Stimulated activated CD4-positive, alpha-beta T cell treated with anti-CD3 and anti-CD28 coated beads, Interleukin-1b, Interleukin-23, amount 100 ng/mL, for 24 hours (primary cell): ENCODE results near the gene CLMP.
"Not testable (repeated sequence)": the region's sequence is repeated elsewhere in the genome, so short reads cannot be mapped to it uniquely, and the experiment has no call there.

Experiments used
- DNase-seq, 4 experiments: peaks; one replicate each; pipeline ENCODE4 v3.0.0-alpha.2; 2020; ENCODE audit warnings: low read depth in 4 of 4, low spot score in 1 of 4

The CLMP gene

DNA sequence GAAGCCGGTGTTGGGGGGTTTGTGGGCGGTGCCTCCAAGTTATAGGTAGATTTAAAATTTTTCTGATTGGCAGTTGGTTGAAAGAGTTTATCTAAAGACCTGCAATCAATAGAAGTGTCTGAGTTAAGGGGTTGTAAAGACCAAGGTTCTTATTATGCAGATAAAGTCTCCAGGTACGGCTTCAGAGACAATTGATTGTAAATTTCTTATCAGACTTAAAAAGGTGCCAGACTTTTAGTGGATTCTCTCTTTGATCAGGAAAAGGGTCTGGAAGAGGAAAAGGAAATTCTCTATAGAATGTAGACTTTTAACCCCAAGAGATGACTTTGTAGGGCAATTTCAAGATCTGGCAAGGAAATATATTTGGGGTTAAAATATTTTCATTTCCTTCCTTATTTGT lies 25.2 kb downstream of the CLMP start:
- no peak for DNase-seq

DNA sequence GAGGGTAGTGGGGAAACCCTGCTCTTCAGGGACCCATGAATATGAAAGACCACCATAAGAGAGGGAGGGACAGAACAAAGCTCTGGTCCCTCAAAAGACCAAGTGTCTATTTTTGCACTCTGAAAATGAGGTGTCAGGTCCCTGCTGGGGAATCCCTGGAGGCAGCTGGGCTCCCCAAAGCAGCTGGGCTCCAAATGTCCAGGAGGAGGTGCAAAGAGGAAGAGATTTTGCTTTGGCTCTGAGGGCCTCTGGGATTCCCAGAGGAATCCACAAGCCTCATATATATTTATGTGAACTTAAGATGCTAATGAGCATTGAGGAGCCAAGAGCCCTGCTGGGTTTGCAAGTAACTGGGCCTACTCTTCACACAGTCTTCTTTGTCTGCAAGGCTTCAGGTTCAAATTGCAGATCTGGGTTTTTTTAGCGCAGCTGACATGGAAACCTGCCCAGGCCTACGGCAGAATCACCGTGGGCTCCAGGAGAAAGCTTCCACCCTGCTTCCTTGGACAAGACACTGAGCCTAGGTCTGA lies 26.0 kb downstream of the CLMP start:
- no peak for DNase-seq

DNA sequence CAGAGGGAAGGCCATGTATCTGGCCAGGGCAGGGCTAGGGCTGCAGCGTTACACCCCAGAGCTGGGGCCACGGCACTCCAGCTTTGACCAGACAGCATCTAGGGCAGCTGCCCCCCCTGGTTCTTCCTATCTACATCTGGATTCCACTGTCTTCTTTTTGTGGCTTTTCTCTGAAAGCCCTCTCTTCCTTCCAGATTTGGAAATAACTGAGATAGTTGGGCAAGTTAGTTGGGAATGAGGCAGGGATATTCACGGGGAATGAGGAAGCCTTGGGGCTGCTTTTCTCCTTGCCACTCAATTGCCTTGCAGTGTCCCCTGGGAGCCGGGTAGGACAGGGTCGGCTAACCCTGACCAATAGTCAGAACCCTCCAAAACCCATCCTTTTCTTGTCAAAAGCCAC lies 26.8 kb downstream of the CLMP start:
- no peak for DNase-seq

DNA sequence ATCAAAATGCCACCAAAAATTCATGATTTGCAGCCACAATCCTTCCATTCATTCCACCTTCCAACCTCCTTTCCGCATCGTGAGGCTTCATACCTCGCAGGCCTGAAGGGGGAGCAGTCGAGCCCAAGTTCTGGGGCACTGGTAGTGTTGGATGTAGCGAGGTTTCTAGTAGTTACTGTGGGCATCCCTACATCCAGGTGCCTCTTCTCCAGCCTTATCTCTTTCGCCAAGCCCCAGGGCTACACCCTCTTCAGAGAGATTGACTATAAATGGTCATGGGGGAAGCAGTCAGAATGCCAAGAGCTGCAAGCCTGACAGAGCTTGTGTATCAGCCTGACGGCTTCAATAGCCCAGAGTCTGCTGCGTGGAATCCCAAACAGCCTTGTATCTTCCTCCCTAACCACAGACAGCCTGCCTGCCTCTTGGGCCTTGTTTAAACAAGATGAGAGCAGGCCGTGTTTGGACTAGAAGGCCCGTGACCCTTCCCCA lies 28.9 kb downstream of the CLMP start:
- DNase-seq: no peak

GRCh38 chr11:123164732-123165450 lies 30.2 kb downstream of the CLMP start:
- DNase-seq: no peak

DNA sequence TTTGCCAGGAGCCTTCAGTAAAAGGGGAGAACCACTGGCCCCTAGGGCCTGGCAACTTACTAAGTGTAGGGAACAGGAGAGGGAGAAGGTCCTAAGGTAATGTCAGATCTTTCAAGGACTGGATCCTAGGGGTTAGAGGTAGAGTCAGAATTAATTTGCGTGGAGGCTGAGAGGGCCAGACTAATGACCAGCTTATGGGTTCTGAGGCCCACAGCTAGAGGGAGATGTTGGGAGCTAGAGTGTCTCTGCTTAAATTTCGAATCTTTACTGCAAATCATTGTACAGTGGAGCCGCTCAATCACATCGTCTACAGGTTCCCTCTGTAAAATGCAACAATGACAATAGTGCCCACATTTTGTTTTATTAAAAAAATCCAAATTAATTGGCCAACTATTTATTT lies 31.4 kb downstream of the CLMP start:
- DNase-seq: no peak

DNA sequence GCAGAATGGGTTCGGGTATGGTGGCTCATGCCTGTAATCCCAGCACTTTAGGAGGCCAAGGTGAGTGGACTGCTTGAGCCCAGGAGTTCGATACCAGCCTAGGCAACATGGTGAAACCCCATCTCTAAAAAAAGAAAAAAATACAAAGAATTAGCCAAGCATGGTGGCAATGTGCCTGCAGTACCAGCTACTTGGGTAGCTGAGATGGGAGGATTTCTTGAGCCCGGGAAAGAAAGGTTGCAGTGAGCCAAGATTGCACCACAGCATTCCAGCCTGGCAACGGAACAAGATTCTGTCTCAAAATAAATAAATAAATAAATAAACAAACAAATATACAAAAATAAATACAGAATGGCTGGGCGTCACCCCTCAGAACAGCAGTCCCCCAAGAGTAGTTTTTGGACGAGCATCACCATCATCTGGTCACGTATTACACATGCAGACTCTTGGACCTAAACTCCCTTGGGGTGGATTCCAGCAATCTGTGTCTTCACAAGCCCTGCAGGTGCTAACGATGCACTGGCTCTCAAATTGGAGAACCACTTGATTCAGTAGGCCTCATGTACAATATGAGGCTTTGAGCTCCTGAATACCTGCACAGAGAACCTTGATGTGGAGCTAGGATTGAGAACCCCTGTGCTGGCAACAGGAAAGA lies 33.5 kb downstream of the CLMP start:
- no peak for DNase-seq

DNA sequence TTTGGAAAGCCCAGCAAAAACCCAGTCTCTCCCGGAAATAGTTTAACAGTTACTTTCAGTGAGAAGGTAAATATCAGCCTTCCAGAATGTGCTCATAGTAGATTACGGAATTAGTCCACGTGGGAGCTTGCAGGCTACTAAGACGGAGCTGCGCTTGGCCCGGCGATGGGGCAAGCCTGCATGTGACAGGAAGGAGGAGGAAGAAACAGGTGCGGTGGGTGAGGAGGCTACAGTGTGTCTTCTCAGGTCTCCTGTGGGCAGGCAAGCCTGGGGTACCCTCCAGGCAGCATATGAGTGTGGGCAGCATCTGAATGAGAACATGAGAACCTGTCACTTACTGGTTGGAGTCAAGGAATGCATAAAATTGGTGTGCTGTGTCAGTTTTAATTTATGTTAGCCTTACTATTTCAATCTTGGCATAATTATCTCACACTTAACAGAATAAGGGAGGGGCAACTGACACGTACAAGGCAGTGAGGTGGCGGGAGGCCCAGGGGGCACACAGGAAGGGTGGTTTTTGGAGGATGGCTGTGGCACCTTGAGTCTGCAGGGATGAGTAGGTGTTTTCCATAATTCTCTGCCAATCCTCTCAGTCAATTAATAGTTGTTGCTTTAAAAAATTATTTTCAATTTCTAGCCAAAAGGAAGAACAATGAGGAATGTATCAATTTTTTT lies 35.7 kb downstream of the CLMP start:
- no peak for DNase-seq

- no peak for DNase-seq
Measured at GRCh38 chr11:123158033-123159003, 36.7 kb downstream of the CLMP start.

- DNase-seq: no peak
Measured at GRCh38 chr11:123152951-123153350, 42.1 kb downstream of the CLMP start.

DNA sequence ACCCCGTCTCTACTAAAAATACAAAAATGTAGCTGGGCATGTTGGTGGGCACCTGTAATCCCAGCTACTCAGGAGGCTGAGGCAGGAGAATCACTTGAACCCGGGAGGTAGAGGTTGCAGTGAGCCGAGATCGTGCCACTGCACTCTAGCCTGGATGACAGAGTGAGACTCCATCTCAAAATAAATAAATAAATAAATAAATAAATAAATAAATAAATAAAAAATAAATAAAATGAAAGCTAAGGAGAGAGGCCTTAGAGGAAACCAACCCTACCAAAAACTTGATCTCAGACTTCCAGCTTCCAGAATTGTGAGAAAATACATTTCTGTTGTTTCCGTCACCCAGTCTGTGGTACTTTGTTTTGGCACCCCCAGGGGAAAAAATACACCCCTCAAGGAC lies 42.7 kb downstream of the CLMP start:
- not testable (repeated sequence) for DNase-seq

DNA sequence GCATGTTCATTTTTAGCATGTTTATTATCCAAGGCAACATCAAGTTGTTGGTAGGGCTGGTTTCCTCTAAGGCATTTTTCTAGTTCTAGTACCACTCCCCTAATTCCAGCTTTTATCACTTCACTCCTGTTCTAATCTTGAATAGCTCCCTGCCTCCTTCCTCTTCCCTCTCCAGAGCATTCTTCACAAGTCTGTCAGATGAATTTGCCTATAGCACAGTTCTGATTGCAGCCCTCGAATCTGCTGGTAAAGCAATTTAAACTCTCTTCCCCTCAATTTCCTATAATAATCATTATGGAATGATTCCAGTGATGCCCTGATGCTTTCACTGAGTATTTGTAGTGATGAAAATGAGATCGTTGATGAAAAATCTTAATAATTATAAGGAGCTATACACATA lies 43.3 kb downstream of the CLMP start:
- DNase-seq: no peak

GRCh38 chr11:123151366-123151765 lies 43.7 kb downstream of the CLMP start:
- DNase-seq: no peak

- DNase-seq: no peak
Measured at GRCh38 chr11:123150882-123151281, 44.2 kb downstream of the CLMP start.

DNA sequence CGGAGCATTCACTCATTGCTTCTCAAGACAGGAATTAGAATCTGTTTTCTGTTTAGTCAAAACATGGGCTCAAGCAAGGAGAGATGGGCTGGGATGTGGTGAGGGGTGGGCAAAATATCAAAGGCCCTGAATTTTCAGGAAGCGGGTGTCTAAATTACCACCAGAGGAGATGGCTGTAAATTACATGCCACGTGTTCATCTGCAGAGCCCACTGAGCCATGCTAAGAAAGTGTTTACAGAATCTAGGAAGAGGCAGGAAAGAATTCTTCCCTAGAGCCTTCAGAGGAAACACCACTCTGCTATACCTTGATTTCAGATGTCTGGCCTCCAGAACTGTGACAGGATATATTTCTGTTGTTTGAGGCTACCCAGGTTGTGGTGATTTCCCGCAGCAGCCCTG lies 46.1 kb downstream of the CLMP start:
- DNase-seq: no peak

DNA sequence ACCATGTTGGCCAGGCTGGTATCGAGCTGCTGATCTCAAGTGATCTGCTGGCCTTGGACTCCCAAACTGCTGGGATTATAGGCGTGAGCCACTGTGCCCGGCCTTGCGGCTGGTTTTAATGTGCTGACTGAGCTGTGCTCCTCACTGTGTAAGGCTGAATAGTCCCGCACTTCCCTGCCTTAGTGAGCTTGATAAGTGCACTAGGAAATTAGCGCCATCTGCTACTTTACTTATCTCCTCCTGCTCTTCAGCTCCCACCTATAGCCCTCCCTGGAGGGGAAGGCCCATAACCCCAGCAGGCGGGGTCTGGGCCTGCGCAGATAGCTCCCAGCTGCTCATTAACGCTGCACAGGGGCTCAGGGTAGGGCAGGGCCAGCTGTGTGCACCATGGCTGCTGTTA lies 49.4 kb downstream of the CLMP start:
- DNase-seq: no peak

DNA sequence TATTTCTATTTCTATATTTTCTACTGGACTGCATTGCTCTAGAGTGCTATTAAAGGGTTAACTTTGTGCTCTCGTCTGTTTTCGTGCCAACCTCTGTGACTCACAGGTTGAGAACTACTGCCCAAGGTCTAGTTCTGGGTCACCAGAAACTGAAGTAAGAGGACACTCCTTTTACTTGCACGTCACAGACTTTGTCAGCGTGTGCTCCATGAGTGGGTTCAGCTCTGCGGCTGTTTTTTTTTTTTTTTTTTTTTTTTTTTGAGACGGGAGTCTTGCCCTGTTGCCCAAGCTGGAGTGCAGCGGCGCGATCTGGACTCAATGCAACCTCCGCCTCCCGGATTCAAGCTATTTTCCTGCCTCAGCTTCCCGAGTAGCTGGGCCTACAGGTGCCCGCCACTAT lies 49.8 kb downstream of the CLMP start:
- no peak for DNase-seq

DNA sequence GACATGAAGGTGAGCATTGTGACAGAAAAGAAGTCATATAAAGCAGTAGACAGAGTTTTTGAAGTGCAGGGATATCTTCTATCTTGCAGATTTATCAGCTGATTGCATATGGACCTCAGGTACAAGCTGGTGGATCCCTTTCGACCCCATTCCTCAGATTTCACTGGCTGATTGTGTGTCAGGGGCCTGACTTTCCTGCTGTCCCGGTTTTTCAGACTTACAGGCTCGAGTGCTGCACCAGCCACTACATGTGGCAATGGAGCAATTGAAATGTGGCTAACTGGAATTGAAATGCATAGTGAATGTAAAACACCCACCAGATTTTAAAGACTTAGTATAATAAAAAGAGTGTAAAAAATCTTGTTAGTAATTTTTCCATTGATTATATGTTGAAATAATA lies 50.3 kb downstream of the CLMP start:
- no peak for DNase-seq

DNA sequence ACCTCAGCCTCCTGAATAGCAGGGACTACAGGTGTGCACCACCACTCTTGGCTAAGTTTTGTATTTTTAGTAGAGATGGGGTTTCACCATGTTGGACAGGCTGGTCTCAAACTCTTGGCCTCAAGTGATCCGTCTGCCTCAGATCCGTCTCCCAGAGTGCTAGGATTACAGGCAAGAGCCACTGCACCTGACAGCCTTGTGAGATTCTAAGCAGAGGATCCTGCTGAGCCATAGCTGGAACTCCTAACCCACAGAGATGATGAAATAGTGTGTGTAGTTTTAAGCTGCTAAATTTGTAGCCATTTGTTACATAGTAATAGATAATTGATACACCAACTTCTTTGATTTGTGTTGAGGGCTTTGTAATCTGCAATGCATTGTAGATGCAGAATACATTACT lies 51.1 kb downstream of the CLMP start:
- DNase-seq: no peak

GRCh38 chr11:123143476-123143875 lies 51.6 kb downstream of the CLMP start:
- no peak for DNase-seq

DNA sequence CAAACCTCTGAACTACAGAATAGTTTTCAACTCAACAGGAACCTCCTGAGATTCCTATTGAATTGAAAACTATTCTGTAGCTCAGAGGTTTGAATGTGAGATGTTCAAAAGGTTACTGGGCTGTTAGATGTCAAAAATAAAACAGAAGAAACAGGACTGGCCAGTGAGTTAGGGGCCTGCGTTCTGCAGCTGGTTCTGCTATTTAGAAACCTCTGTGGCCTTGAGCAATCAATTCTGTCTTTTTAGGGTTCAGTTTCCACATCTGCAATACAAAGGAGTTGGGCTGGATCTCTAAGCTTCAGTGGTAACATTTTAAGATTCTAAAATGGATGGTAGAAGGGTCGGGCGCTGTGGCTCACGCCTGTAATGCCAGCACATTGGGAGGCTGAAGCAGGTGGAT lies 55.8 kb downstream of the CLMP start:
- DNase-seq: no peak
